ENCODE measurements around the gene CRB2.

CRB2 gene

GRCh38 chr9:123368536-123369153 is 12.6 kb downstream of the CRB2 start:
- TF ChIP-seq USF1 (IDR thresholded peaks at IDR 0.05) (no peak), NFIC (IDR thresholded peaks at IDR 0.05) (no peak), TAF1 (IDR thresholded peaks at IDR 0.05; ENCODE audit: low read depth) (no peak), CEBPB (IDR thresholded peaks at IDR 0.05) (no peak), ZBTB7A (IDR thresholded peaks at IDR 0.05; ENCODE audit: low read depth) (no peak), EP300 (IDR thresholded peaks at IDR 0.05; ENCODE audit: borderline replicate concordance) (no peak), TCF12 (IDR thresholded peaks at IDR 0.05; ENCODE audit: low read depth) (no peak), RAD21 (IDR thresholded peaks at IDR 0.05; ENCODE audit: low read depth) (no peak), TEAD4 (IDR thresholded peaks at IDR 0.05) (no peak)

GRCh38 chr9:123369296-123369695 is 13.3 kb downstream of the CRB2 start:
- TF ChIP-seq CEBPB (IDR thresholded peaks at IDR 0.05) (no peak), EP300 (IDR thresholded peaks at IDR 0.05; ENCODE audit: borderline replicate concordance) (no peak), TEAD4 (IDR thresholded peaks at IDR 0.05) (no peak), FOXM1 (IDR thresholded peaks at IDR 0.05; ENCODE audit: borderline replicate concordance, low read depth) (no peak), EGR1 (IDR thresholded peaks at IDR 0.05) (no peak), YY1 (IDR thresholded peaks at IDR 0.05; ENCODE audit: low read depth) (no peak), NFIC (IDR thresholded peaks at IDR 0.05) (no peak), REST (IDR thresholded peaks at IDR 0.05; ENCODE audit: low read depth) (no peak), MAX (IDR thresholded peaks at IDR 0.05) (no peak), CREB1 (IDR thresholded peaks at IDR 0.05; ENCODE audit: low read depth) (no peak), TAF1 (IDR thresholded peaks at IDR 0.05; ENCODE audit: low read depth) (no peak), ZBTB7A (IDR thresholded peaks at IDR 0.05; ENCODE audit: low read depth) (no peak), USF1 (IDR thresholded peaks at IDR 0.05) (no peak), TCF12 (IDR thresholded peaks at IDR 0.05; ENCODE audit: low read depth) (no peak), RAD21 (IDR thresholded peaks at IDR 0.05; ENCODE audit: low read depth) (no peak)

- no peak for TF ChIP-seq RAD21 (IDR thresholded peaks at IDR 0.05; ENCODE audit: low read depth)
- no peak for TF ChIP-seq FOXM1 (IDR thresholded peaks at IDR 0.05; ENCODE audit: borderline replicate concordance, low read depth)
- no peak for TF ChIP-seq YY1 (IDR thresholded peaks at IDR 0.05; ENCODE audit: low read depth)
- no peak for TF ChIP-seq NFIC (IDR thresholded peaks at IDR 0.05)
- no peak for TF ChIP-seq MAX (IDR thresholded peaks at IDR 0.05)
- TF ChIP-seq EP300 (IDR thresholded peaks at IDR 0.05; ENCODE audit: borderline replicate concordance), result no peak
- no peak for TF ChIP-seq TEAD4 (IDR thresholded peaks at IDR 0.05)
- TF ChIP-seq TCF12 (IDR thresholded peaks at IDR 0.05; ENCODE audit: low read depth), result no peak
- no peak for TF ChIP-seq ZBTB7A (IDR thresholded peaks at IDR 0.05; ENCODE audit: low read depth)
- no peak for TF ChIP-seq REST (IDR thresholded peaks at IDR 0.05; ENCODE audit: low read depth)
- TF ChIP-seq USF1 (IDR thresholded peaks at IDR 0.05), result no peak
- TF ChIP-seq CREB1 (IDR thresholded peaks at IDR 0.05; ENCODE audit: low read depth), result no peak
- no peak for TF ChIP-seq EGR1 (IDR thresholded peaks at IDR 0.05)
- TF ChIP-seq TAF1 (IDR thresholded peaks at IDR 0.05; ENCODE audit: low read depth), result no peak
- no peak for TF ChIP-seq CEBPB (IDR thresholded peaks at IDR 0.05)
Measured at GRCh38 chr9:123370108-123370507, 14.1 kb downstream of the CRB2 start.

GRCh38 chr9:123370526-123371227 is 14.7 kb downstream of the CRB2 start:
- TF ChIP-seq CREB1 (IDR thresholded peaks at IDR 0.05; ENCODE audit: low read depth) (no peak), EP300 (IDR thresholded peaks at IDR 0.05; ENCODE audit: borderline replicate concordance) (no peak), EGR1 (IDR thresholded peaks at IDR 0.05) (no peak)

- TF ChIP-seq USF1 (IDR thresholded peaks at IDR 0.05) (no peak), YY1 (IDR thresholded peaks at IDR 0.05; ENCODE audit: low read depth) (no peak), ZBTB7A (IDR thresholded peaks at IDR 0.05; ENCODE audit: low read depth) (no peak), NFIC (IDR thresholded peaks at IDR 0.05) (no peak), EP300 (IDR thresholded peaks at IDR 0.05; ENCODE audit: borderline replicate concordance) (no peak), TEAD4 (IDR thresholded peaks at IDR 0.05) (no peak), EGR1 (IDR thresholded peaks at IDR 0.05) (no peak), CEBPB (IDR thresholded peaks at IDR 0.05) (no peak)
Measured at GRCh38 chr9:123371228-123371584, 15.2 kb downstream of the CRB2 start.
